PC-3 (cell line): ENCODE data around the gene MON2.

Source experiments
- CTCF ChIP-seq: fragments of 300-600 bp; sonication (generic); conservative IDR thresholded peaks from 2 replicates; pipeline ENCODE4 v1.5.1; 2017; ENCODE audit warnings: antibody characterized with exemption, low read depth, mild to moderate bottlenecking, low read length
- EZH2 ChIP-seq: fragments of 300-600 bp; sonication (generic); IDR thresholded peaks from one replicate; pipeline ENCODE4 v1.6.1; 2017; ENCODE audit warnings: antibody characterized with exemption, mild to moderate bottlenecking, low read length; ENCODE audit not compliant: unreplicated experiment

DNA sequence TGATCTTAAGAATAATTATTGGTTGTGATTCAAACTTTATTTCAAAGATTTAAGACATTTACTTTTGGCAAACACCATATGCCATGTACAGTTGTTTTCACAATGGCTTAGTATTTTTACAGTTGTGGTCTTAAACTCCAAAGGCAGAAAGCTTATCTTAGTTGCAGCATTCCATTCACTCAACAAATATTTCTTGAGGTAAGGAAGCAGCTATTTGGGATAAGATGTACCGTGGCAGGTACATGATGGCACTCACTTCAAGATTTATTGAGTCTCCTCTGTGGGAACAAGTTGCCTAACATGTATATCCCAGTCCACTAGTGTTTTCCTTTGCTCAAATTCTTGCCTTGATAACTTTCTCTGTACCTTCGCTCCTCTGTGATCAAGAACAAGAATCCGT is 8.0 kb upstream of the MON2 start:
- TF ChIP-seq EZH2 (no peak), CTCF (no peak)
